ENCODE measurements around the gene DHX30.
"Not testable (repeated sequence)": the region's sequence is repeated elsewhere in the genome, so short reads cannot be mapped to it uniquely, and the experiment has no call there.

Gene DHX30, protein sequence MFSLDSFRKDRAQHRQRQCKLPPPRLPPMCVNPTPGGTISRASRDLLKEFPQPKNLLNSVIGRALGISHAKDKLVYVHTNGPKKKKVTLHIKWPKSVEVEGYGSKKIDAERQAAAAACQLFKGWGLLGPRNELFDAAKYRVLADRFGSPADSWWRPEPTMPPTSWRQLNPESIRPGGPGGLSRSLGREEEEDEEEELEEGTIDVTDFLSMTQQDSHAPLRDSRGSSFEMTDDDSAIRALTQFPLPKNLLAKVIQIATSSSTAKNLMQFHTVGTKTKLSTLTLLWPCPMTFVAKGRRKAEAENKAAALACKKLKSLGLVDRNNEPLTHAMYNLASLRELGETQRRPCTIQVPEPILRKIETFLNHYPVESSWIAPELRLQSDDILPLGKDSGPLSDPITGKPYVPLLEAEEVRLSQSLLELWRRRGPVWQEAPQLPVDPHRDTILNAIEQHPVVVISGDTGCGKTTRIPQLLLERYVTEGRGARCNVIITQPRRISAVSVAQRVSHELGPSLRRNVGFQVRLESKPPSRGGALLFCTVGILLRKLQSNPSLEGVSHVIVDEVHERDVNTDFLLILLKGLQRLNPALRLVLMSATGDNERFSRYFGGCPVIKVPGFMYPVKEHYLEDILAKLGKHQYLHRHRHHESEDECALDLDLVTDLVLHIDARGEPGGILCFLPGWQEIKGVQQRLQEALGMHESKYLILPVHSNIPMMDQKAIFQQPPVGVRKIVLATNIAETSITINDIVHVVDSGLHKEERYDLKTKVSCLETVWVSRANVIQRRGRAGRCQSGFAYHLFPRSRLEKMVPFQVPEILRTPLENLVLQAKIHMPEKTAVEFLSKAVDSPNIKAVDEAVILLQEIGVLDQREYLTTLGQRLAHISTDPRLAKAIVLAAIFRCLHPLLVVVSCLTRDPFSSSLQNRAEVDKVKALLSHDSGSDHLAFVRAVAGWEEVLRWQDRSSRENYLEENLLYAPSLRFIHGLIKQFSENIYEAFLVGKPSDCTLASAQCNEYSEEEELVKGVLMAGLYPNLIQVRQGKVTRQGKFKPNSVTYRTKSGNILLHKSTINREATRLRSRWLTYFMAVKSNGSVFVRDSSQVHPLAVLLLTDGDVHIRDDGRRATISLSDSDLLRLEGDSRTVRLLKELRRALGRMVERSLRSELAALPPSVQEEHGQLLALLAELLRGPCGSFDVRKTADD

GRCh38 chr3:47802734-47803479 lies at the start of gene DHX30:
TSS of gene DHX30 (plus strand) at chr3:47803138. CDS start at chr3:47810684, 7,546 bp downstream.
- peak; percentile 80 for DNase-seq (ENCODE audit: low read depth)

DNA sequence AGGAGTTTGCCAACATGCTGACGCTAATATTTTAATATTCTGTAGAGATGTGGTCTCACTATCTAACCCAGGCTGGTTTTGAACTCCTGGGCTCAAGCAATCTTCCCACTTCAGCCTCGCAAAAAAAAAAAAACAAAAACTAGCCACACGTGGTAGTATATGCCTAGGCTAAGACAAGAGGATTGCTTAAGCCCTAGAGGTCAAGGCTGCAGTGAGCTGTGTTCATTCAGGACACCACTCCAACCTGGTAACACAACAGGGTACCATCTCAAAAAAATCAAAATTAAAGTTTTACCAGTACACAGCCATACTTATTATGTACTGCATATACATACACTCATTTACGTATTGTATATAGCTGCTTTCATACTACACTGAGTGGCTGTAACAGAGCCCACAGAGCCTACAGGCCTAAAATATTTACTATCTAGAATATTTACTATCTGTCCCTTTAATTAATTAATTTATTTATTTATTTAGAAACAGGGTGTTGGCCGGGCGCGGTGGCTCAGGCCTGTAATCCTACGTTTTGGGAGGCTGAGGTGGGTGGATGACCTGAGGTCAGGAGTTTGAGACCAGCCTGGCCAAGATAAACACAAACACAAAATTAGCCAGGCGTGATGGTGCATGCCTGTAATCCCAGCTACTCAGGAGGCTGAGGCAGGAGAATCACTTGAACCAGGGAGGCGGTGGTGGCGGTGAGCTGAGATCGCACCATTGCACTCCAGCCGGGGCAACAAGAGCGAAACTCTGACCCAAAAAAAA lies 44.5 kb upstream of the DHX30 start:
- no peak for DNase-seq (ENCODE audit: low read depth)

DNA sequence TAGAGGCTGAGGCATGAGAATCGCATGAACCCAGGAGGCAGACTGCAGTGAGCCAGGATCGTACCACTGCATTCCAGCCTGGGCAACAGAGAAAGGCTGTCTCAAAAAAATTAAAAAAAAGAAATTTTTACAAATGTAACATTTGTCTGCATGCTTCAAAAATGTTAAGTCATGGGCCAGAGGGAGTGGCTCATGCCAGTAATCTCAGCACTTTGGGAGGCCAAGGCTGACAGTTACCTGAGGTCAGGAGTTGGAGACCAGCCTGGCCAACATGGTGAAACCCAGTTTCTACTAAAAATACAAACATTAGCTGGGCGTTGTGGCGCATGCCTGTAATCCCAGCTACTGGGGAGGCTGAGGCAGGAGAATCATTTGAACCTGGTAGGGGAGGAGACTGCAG lies 42.7 kb upstream of the DHX30 start:
- not testable (repeated sequence) for DNase-seq (ENCODE audit: low read depth)

DNA sequence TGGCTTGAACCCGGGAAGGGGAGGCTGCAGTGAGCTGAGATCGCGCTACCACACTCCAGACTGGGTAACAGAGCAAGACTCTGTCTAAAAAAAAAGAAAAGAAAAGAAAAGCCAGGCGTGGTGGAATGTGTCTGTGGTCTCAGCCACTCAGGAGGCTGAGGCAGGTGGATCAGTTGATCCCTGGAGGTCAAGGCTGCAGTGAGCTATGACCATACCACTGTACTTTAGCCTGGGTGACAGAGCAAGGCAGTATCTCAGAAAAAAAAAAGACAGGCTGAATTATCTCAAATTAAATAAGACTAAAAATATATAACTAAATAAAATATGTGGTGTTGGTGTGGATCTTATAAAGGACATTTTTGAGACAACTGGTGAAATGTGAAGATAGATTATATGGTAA lies 41.9 kb upstream of the DHX30 start:
- DNase-seq (ENCODE audit: low read depth) = no peak

DNA sequence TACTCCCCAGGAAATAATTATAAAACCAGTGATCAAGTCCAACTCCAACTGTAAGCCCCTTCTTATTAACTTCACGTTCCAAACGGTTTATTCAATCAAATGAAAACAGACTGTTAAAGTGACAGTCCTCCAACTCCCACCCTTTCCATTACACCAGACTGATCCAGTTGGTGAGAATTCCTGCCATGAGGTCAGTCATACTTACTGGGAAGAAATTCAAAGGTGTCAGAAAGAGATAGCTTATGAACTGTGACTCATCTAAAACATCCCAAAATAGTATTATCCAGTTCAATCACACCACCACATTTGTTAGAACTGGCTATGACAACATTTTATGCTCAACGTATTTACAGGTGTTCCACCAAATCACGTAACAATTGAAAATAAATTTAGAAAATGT lies 40.7 kb upstream of the DHX30 start:
- no peak for DNase-seq (ENCODE audit: low read depth)

- DNase-seq (ENCODE audit: low read depth) = no peak
These were observed 36.8 kb upstream of the DHX30 start for GRCh38 chr3:47766186-47766585.

GRCh38 chr3:47772047-47772446 lies 30.9 kb upstream of the DHX30 start:
- DNase-seq (ENCODE audit: low read depth) = no peak

DNA sequence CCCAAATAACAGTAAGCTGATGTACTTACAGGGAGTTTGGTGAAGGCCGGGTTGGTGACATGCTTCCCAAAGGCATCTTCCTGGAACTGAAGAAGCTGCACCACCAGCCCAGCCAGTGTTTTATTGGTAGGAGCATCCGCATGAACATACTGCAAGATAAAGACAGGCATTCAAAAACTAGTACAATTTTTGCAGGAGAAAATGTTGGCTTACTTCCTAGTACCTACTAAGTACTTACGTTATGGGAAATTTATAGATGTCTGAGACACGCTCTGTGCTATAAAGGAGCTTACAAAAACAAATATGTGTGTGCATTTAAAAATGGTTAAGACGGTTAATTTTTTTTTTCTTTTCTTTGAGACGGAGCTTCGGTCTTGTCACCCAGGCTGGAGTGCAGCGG lies 30.1 kb upstream of the DHX30 start:
- DNase-seq (ENCODE audit: low read depth) = no peak

GRCh38 chr3:47778746-47779145 lies 24.2 kb upstream of the DHX30 start:
- no peak for DNase-seq (ENCODE audit: low read depth)

- DNase-seq (ENCODE audit: low read depth) = peak; percentile 55
These were observed 21.9 kb upstream of the DHX30 start for GRCh38 chr3:47780741-47781684.

DNA sequence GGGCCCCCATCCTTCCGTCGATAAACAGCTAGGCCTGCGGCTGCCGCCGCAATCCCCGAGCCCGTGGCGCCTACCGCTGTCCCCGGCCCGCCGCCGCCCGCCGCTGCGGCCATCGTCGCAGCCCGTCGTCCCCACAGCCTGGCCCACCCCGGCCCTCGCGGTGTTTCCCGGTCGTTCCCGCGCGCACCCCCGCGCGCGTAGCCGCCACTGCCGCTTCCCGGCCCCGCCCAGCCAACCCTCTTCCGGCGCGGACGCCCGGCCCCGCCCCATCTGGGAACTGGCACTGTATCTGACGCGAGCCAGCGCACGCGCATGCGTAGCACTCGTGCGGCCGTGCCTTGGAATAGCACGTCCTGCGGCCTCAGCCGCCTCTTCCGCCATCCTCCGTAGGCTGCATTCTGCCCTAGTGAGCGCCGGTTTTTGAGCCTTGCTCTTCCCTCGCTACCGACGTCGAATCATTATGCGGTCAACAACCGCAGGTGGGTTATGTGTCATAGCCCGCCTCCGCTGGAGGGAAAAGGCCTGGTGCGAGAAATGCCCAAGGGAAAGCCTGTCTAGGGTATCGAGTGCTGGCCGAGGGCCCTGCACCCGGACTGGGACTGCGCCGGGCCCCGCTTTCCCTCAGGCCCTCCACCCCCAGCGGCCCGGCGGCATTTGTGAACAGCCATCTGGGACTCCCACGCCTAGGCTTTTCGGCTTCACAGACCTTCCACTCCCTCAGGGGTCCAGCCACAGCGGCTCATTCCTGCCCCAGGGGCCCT lies 21.1 kb upstream of the DHX30 start, which contains the start of gene SMARCC1:
SMARCC1 (minus strand) TSS at position 209 of the 761 bp plus-strand sequence; CDS start at position 113, 96 bp downstream.
- DNase-seq (ENCODE audit: low read depth) = peak; percentile 98

DNA sequence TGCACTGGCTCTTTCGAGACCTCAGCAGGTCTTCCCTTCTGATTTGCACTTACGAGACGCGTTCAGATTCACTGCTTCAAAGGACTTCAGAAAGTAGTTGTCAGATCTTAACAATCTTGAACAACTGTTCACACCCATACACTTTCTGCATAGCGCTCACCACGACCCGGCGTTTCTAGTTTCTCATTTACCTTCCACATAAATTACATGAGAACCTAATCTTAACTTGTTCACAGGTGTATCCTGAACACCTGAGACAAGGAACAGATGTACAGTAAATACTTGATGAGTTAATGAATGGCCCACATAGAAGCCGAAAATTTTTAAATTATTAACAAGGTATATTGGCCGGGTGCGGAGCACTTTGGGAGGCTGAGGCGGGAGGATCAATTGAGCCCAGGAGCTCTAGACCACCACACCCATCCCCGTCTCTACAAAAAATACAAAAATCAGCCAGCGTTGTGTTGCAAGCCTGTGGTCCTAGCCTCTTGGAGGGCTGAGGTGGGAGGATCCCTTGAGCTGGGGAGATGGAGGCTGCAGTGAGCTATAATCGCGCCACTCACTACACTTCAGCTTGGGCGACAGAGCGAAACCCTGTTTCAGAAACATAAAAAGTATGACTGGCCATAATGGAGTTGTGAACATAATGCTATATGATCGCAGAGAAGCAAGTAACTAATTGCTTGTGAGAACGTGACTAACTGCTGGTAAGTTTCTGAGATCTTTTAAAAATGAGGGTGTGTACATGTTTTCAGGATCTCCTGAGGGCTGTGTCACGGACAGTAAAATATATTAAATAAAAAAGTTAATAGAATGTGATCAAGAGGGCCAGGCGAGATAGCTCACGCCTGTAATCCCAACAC lies 20.3 kb upstream of the DHX30 start:
- no peak for DNase-seq (ENCODE audit: low read depth)

DNA sequence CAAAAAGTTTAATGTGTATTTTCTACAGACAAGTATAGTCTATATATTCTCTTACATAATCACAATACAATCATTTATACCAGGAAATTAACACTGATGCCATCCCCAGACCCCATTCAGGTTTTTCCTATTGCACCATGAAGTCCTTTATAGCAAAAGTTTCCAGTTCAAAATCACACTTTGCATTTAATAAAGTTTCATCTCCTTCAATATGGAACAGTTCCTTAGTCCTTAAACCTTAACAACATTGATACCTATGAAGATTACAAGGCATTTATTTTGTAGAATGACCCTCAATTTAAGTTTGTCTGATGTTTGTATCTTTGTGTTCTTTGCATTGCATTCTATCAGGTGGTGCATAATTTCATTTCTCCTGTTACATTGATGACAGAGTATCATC lies 19.3 kb upstream of the DHX30 start:
- DNase-seq (ENCODE audit: low read depth) = no peak

GRCh38 chr3:47791193-47791855 lies 11.6 kb upstream of the DHX30 start:
- no peak for DNase-seq (ENCODE audit: low read depth)

DNA sequence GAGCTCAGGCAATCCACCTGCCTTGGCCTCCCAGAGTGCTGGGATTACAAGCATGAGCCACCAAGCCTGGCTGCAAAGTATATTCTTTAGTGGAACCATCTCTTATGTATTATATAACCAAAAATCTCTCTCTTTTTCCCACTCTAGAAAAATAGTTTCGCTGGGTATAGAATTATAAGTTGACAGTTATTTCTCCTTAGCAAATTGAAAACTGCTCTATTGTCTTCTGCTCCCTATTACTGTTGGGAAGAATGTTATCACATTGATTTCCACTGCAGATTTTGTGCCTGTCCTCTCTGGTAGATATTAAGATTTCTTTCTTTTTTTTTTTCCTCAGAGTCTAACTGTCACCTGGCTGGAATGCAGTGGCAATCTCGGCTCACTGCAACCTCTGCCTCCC lies 10.2 kb upstream of the DHX30 start:
- no peak for DNase-seq (ENCODE audit: low read depth)

DNA sequence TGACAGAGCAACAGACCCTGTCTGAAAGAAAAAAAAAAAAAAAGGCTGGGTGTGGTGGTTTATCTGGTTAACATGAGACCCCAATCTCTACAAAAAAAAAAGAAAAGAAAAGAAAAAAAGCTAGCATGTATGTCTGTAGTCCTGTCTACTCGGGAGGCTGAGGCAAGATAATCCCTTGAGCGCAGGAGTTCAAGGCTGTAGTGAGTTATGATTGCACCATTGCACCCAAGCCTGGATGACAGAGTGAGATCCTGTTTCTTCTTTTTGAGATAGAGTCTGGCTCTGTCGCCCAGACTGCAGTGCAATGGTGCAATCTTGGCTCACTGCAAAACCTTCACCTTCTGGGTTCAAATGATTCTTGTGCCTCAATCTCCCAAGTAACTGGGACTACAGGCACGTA lies 8.4 kb upstream of the DHX30 start:
- DNase-seq (ENCODE audit: low read depth) = no peak

GRCh38 chr3:47799733-47800132 lies 3.2 kb upstream of the DHX30 start:
- DNase-seq (ENCODE audit: low read depth) = no peak

Data from stimulated activated CD8-positive, alpha-beta memory T cell treated with anti-CD3 and anti-CD28 coated beads, Interleukin-4, amount 100 ng/mL, for 24 hours (primary cell).